ENCODE data around the gene CFAP91. TPM values are rescaled to one million over a fixed set of nuclear protein-coding genes. Genes with fewer than 3 reads are reported as not detected.

The CFAP91 gene
- total RNA-seq, 2 experiments from 2014 or later, result not detected

DNA sequence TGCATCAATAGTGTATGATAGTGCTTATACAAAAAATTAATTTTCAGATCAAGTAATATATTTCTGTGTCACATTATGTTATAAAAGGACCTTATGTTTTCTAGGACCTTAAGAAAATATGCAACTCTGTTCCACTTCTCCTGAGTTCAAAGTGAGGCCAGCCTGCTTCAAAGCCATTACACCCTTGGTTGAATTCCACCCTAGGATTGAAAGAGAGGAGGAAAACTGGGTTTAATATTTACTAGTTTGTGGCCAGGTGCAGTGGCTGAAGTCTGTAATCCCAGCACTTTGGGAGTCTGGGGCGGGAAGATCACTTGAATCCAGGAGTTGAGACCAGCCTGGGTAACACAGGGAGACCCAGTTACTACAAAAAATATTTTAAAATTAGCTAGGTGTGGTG, 46.2 kb downstream of the CFAP91 start:
- Histone ChIP-seq H4K20me1 (ENCODE audit: insufficient read depth, low read length) (no peaks in the 10 kb centered on the region), H3K4me2 (ENCODE audit: low read length) (no peak overlapping the region), H2AFZ (ENCODE audit: low read length) (no peak overlapping the region), H3K36me3 (ENCODE audit: insufficient read depth, low read length) (no peaks in the 10 kb centered on the region), H3K27ac (ENCODE audit: low read depth, low read length, poor library complexity, severe bottlenecking) (no peak overlapping the region), H3K9me3 (ENCODE audit: low read length) (no peaks in the 10 kb centered on the region), H3K4me1 (ENCODE audit: insufficient read depth, low read length, poor library complexity, severe bottlenecking) (no peaks in the 10 kb centered on the region), H3K4me3 (ENCODE audit: low read depth, low read length, poor library complexity, severe bottlenecking) (no peak overlapping the region), H3K79me2 (ENCODE audit: insufficient read depth, low read depth, low read length) (no peaks in the 10 kb centered on the region), H3K9me2 (ENCODE audit: insufficient read depth, low read length) (no peaks in the 10 kb centered on the region)
- no peak for DNase-seq (ENCODE audit: low spot score)
- TF ChIP-seq EZH2phosphoT487 (IDR thresholded peaks at IDR 0.05; ENCODE audit: borderline replicate concordance, low read depth, low read length), result no peak
- TF ChIP-seq, protein P1, sequence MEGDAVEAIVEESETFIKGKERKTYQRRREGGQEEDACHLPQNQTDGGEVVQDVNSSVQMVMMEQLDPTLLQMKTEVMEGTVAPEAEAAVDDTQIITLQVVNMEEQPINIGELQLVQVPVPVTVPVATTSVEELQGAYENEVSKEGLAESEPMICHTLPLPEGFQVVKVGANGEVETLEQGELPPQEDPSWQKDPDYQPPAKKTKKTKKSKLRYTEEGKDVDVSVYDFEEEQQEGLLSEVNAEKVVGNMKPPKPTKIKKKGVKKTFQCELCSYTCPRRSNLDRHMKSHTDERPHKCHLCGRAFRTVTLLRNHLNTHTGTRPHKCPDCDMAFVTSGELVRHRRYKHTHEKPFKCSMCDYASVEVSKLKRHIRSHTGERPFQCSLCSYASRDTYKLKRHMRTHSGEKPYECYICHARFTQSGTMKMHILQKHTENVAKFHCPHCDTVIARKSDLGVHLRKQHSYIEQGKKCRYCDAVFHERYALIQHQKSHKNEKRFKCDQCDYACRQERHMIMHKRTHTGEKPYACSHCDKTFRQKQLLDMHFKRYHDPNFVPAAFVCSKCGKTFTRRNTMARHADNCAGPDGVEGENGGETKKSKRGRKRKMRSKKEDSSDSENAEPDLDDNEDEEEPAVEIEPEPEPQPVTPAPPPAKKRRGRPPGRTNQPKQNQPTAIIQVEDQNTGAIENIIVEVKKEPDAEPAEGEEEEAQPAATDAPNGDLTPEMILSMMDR (conservative IDR thresholded peaks at IDR 0.05; ENCODE audit: low read length), result no peak
- intact Hi-C loops (cut with micrococcal nuclease; ENCODE audit: unreplicated experiment), result no loop called here
- CTCF ChIA-PET (ENCODE audit: unreplicated experiment), result no interaction called here
- no TSS peak for BruUV-seq (replicated peaks)
- POLR2A ChIA-PET, result no interaction called here

DNA sequence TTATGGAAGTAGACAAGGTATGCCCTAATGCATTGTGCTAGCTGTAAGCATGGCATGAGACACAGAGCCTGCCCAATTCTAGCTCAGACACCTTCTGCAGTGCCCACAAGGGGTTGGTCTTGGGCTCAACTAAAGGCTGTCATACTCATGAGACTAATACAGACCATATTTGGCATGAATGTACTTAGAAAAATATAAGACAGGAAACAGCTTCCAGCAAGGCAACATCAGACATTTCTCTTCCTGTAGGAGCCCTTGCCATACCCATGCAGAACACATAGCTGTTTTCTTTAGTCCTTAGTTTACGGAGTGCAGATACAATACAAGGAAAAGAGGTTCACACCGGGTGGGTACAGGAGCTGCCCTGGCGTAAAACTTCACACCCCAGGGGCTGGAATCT, 48.6 kb downstream of the CFAP91 start:
- Histone ChIP-seq H3K4me1 (ENCODE audit: insufficient read depth, low read length, poor library complexity, severe bottlenecking) (no peaks in the 10 kb centered on the region), H4K20me1 (ENCODE audit: insufficient read depth, low read length) (no peaks in the 10 kb centered on the region), H3K4me3 (ENCODE audit: low read depth, low read length, poor library complexity, severe bottlenecking) (no peak overlapping the region), H3K9me3 (ENCODE audit: low read length) (no peaks in the 10 kb centered on the region), H3K4me2 (ENCODE audit: low read length) (no peak overlapping the region), H3K79me2 (ENCODE audit: insufficient read depth, low read depth, low read length) (no peaks in the 10 kb centered on the region), H3K36me3 (ENCODE audit: insufficient read depth, low read length) (no peaks in the 10 kb centered on the region), H2AFZ (ENCODE audit: low read length) (no peak overlapping the region), H3K27ac (ENCODE audit: low read depth, low read length, poor library complexity, severe bottlenecking) (no peak overlapping the region), H3K9me2 (ENCODE audit: insufficient read depth, low read length) (no peaks in the 10 kb centered on the region)
- no TSS peak for BruUV-seq (replicated peaks)
- TF ChIP-seq, protein P1 (conservative IDR thresholded peaks at IDR 0.05; ENCODE audit: low read length), result no peak
- TF ChIP-seq EZH2phosphoT487 (IDR thresholded peaks at IDR 0.05; ENCODE audit: borderline replicate concordance, low read depth, low read length), result no peak
- no peak for DNase-seq (ENCODE audit: low spot score)
- intact Hi-C loops (cut with micrococcal nuclease; ENCODE audit: unreplicated experiment), result no loop called here
- ChIA-PET POLR2A (interaction anchor here (0.5 kb wide), 1 partner anchor 11 kb away, joined by 3 read pairs; no protein-coding TSS in a partner anchor), CTCF (ENCODE audit: unreplicated experiment) (no interaction called here)

Other genes with a start within 250 kb of the CFAP91 start
- gene TMEM39A, start 239.4 kb upstream of the CFAP91 start, total RNA-seq (2014; rRNA removed; shearing (Covaris generic)), result 31.6 and 35.3 TPM in 2 replicates
- gene TMEM39A, start 239.4 kb upstream of the CFAP91 start, total RNA-seq (2022), result 42.8 and 42.9 TPM in 2 replicates
- 17.6 and 21.0 TPM in 2 replicates for gene POGLUT1, start 234.1 kb upstream of the CFAP91 start, total RNA-seq (2014; rRNA removed; shearing (Covaris generic))
- 25.4 and 27.0 TPM in 2 replicates for gene POGLUT1, start 234.1 kb upstream of the CFAP91 start, total RNA-seq (2022)
- gene TIMMDC1, start 204.5 kb upstream of the CFAP91 start, total RNA-seq (2014; rRNA removed; shearing (Covaris generic)), result 54.6 and 61.0 TPM in 2 replicates
- 92.7 and 92.9 TPM in 2 replicates for gene TIMMDC1, start 204.5 kb upstream of the CFAP91 start, total RNA-seq (2022)
- not detected in 2 replicates for gene CD80, start 143.4 kb upstream of the CFAP91 start, total RNA-seq (2014; rRNA removed; shearing (Covaris generic))
- not detected in 2 replicates for gene CD80, start 143.4 kb upstream of the CFAP91 start, total RNA-seq (2022)
- not detected in 2 replicates for gene ADPRH, start 123.5 kb upstream of the CFAP91 start, total RNA-seq (2014; rRNA removed; shearing (Covaris generic))
- not detected in 2 replicates for gene ADPRH, start 123.5 kb upstream of the CFAP91 start, total RNA-seq (2022)
- not detected in 2 replicates for gene PLA1A, start 105.1 kb upstream of the CFAP91 start, total RNA-seq (2014; rRNA removed; shearing (Covaris generic))
- gene PLA1A, start 105.1 kb upstream of the CFAP91 start, total RNA-seq (2022), result not detected in 2 replicates
- gene POPDC2, start 42.4 kb upstream of the CFAP91 start, total RNA-seq (2014; rRNA removed; shearing (Covaris generic)), result 0.16 and 1.1 TPM in 2 replicates
- gene POPDC2, start 42.4 kb upstream of the CFAP91 start, total RNA-seq (2022), result 0.96 and 1.3 TPM in 2 replicates
- gene COX17, start 25.6 kb upstream of the CFAP91 start, total RNA-seq (2014; rRNA removed; shearing (Covaris generic)), result 77.3 and 109 TPM in 2 replicates
- 78.5 and 80.0 TPM in 2 replicates for gene COX17, start 25.6 kb upstream of the CFAP91 start, total RNA-seq (2022)
- gene NR1I2, start 79.1 kb downstream of the CFAP91 start, total RNA-seq (2014; rRNA removed; shearing (Covaris generic)), result not detected in 2 replicates
- gene NR1I2, start 79.1 kb downstream of the CFAP91 start, total RNA-seq (2022), result not detected in 2 replicates

Data from OCI-LY7 (cell line).